T-helper 17 cell (primary cell): ENCODE data around the gene PFDN6. TPM values are rescaled to one million over a fixed set of nuclear protein-coding genes. Genes with fewer than 3 reads are reported as not detected.

Source experiments
- ATAC-seq: fragments of 150-1000 bp; cut with Tn5 transposase; 2 replicates; pipeline ENCODE4 v1.10.0; 2021; ENCODE audit warnings: mild to moderate bottlenecking, moderate library complexity
- DNase-seq, 3 donors: peaks; one replicate each; pipeline versions ENCODE4 v3.0.0 to v3.0.0-alpha.2; 2020 to 2021
- H3K9me3 ChIP-seq: one replicate; pipeline ENCODE4 v1.7.0; 2013; ENCODE audit warnings: low read length, mild to moderate bottlenecking; ENCODE audit not compliant: control insufficient read depth, poor library complexity, severe bottlenecking
- H3K27ac Mint-ChIP-seq: one replicate; pipeline ENCODE4 v1.8.0; 2022; ENCODE audit warnings: mild to moderate bottlenecking, moderate library complexity, mixed read lengths
- H3K27me3 Mint-ChIP-seq: one replicate; pipeline ENCODE4 v1.8.0; 2022; ENCODE audit warnings: mixed read lengths
- H3K36me3 Mint-ChIP-seq: one replicate; pipeline ENCODE4 v1.8.0; 2022; ENCODE audit warnings: low read depth, mixed read lengths
- H3K4me1 Mint-ChIP-seq: one replicate; pipeline ENCODE4 v1.8.0; 2022; ENCODE audit warnings: mild to moderate bottlenecking, mixed read lengths
- H3K4me3 Mint-ChIP-seq: one replicate; pipeline ENCODE4 v1.8.0; 2022; ENCODE audit warnings: mild to moderate bottlenecking, moderate library complexity, mixed read lengths
- total RNA-seq, 4 donors: library from RNA in 2 of 4; stranded (reverse) in 2 of 4; gene quantifications; one replicate each; pipeline ENCODE4 v1.2.3 and lab custom pipeline; 2022 to 2026

Gene PFDN6
- total RNA-seq, 2 donors from 2014 or later, result 16.5 to 25.7 TPM

GRCh38 chr6:33312361-33313104 lies 23.1 kb downstream of the PFDN6 start:
- H3K9me3 ChIP-seq, result no peaks in the 10 kb centered on the region
- ATAC-seq (peak; percentile 60), DNase-seq (peak; percentile 76 to 85 (median 76))
- Mint-ChIP-seq H3K4me1 (peaks cover 45% of the 10 kb centered on the region), H3K36me3 (peaks cover 9% of the 10 kb centered on the region), H3K4me3 (peak overlapping the region; percentile 97), H3K27me3 (no peaks in the 10 kb centered on the region), H3K27ac (peak overlapping the region; percentile 99)

- H3K27me3 Mint-ChIP-seq, result no peaks in the 10 kb centered on the region
- peaks cover 9% of the 10 kb centered on the region for H3K36me3 Mint-ChIP-seq
- ATAC-seq (no peak), DNase-seq (peak in 1 of 3 donors; percentile 25)
- peak overlapping the region; percentile 97 for H3K4me3 Mint-ChIP-seq
- peak overlapping the region; percentile 99 for H3K27ac Mint-ChIP-seq
- no peaks in the 10 kb centered on the region for H3K9me3 ChIP-seq
- H3K4me1 Mint-ChIP-seq, result peaks cover 48% of the 10 kb centered on the region
These were observed 23.8 kb downstream of the PFDN6 start for GRCh38 chr6:33313105-33313708.

- no peaks in the 10 kb centered on the region for H3K9me3 ChIP-seq
- H3K4me3 Mint-ChIP-seq, result peak within 1 kb of the TSS; percentile 97
- peaks cover 51% of the 10 kb centered on the region for H3K4me1 Mint-ChIP-seq
- ATAC-seq (peak; percentile 67), DNase-seq (peak; percentile 76 to 83 (median 83))
- peaks cover 10% of the 10 kb centered on the region for H3K36me3 Mint-ChIP-seq
- H3K27me3 Mint-ChIP-seq, result no peaks in the 10 kb centered on the region
- peak within 1 kb of the TSS; percentile 99 for H3K27ac Mint-ChIP-seq
These were observed 24.5 kb downstream of the PFDN6 start, which contains the start of gene TAPBP for GRCh38 chr6:33313709-33314514. TSS of gene TAPBP (minus strand) at chr6:33314078. CDS start at chr6:33314041, 37 bp downstream.

- H3K36me3 Mint-ChIP-seq, result peaks cover 10% of the 10 kb centered on the region
- H3K9me3 ChIP-seq, result no peaks in the 10 kb centered on the region
- H3K4me1 Mint-ChIP-seq, result peaks cover 56% of the 10 kb centered on the region
- ATAC-seq (peak; percentile 68), DNase-seq (peak; percentile 58 to 80 (median 64))
- peak overlapping the region; percentile 97 for H3K4me3 Mint-ChIP-seq
- peak overlapping the region; percentile 99 for H3K27ac Mint-ChIP-seq
- no peaks in the 10 kb centered on the region for H3K27me3 Mint-ChIP-seq
These were observed 25.1 kb downstream of the PFDN6 start for GRCh38 chr6:33314515-33314942.

- Mint-ChIP-seq H3K4me3 (peak overlapping the region; percentile 97), H3K27me3 (no peaks in the 10 kb centered on the region), H3K36me3 (peaks cover 12% of the 10 kb centered on the region), H3K4me1 (peaks cover 61% of the 10 kb centered on the region), H3K27ac (peak overlapping the region; percentile 99)
- H3K9me3 ChIP-seq, result no peaks in the 10 kb centered on the region
- DNase-seq (no peak), ATAC-seq (no peak)
These were observed 25.8 kb downstream of the PFDN6 start for GRCh38 chr6:33314943-33315792.

- DNase-seq (no peak), ATAC-seq (no peak)
- Mint-ChIP-seq H3K27ac (peak overlapping the region; percentile 99), H3K4me3 (peak overlapping the region; percentile 97), H3K4me1 (peaks cover 62% of the 10 kb centered on the region), H3K36me3 (peaks cover 12% of the 10 kb centered on the region), H3K27me3 (no peaks in the 10 kb centered on the region)
- no peaks in the 10 kb centered on the region for H3K9me3 ChIP-seq
These were observed 26.6 kb downstream of the PFDN6 start for GRCh38 chr6:33315793-33316602.

- DNase-seq (no peak), ATAC-seq (no peak)
- Mint-ChIP-seq H3K4me1 (peaks cover 63% of the 10 kb centered on the region), H3K4me3 (peak overlapping the region; percentile 96), H3K36me3 (peaks cover 12% of the 10 kb centered on the region), H3K27me3 (no peaks in the 10 kb centered on the region), H3K27ac (peak overlapping the region; percentile 99)
- no peaks in the 10 kb centered on the region for H3K9me3 ChIP-seq
These were observed 27.4 kb downstream of the PFDN6 start for GRCh38 chr6:33316603-33317418.

GRCh38 chr6:33317419-33317668 lies 27.9 kb downstream of the PFDN6 start:
- Mint-ChIP-seq H3K4me1 (peaks cover 63% of the 10 kb centered on the region), H3K27ac (peak overlapping the region; percentile 99), H3K4me3 (peak overlapping the region; percentile 96), H3K27me3 (no peaks in the 10 kb centered on the region), H3K36me3 (peaks cover 17% of the 10 kb centered on the region)
- ATAC-seq (no peak), DNase-seq (peak in 1 of 3 donors; percentile 55)
- no peaks in the 10 kb centered on the region for H3K9me3 ChIP-seq

GRCh38 chr6:33317669-33318425 lies 28.4 kb downstream of the PFDN6 start, which contains the start of gene ZBTB22:
TSS of gene ZBTB22 (minus strand) at chr6:33317744. CDS start at chr6:33316916, 828 bp downstream.
- no peaks in the 10 kb centered on the region for H3K27me3 Mint-ChIP-seq
- peaks cover 18% of the 10 kb centered on the region for H3K36me3 Mint-ChIP-seq
- DNase-seq (peak; percentile 88 to 92 (median 91)), ATAC-seq (peak; percentile 61)
- H3K27ac Mint-ChIP-seq, result peak within 1 kb of the TSS; percentile 99
- no peaks in the 10 kb centered on the region for H3K9me3 ChIP-seq
- H3K4me1 Mint-ChIP-seq, result peaks cover 63% of the 10 kb centered on the region
- H3K4me3 Mint-ChIP-seq, result peak within 1 kb of the TSS; percentile 96

- Mint-ChIP-seq H3K36me3 (peaks cover 18% of the 10 kb centered on the region), H3K27ac (peak overlapping the region; percentile 99), H3K27me3 (no peaks in the 10 kb centered on the region), H3K4me3 (peak overlapping the region; percentile 96), H3K4me1 (peaks cover 66% of the 10 kb centered on the region)
- H3K9me3 ChIP-seq, result no peaks in the 10 kb centered on the region
- ATAC-seq (no peak), DNase-seq (no peak)
These were observed 29.1 kb downstream of the PFDN6 start for GRCh38 chr6:33318426-33319073.
